ENCODE data around the gene PKN1.
A peak's percentile ranks its signal among the peaks of the same experiment; 100 is the strongest.
"Not testable (repeated sequence)": the region's sequence is repeated elsewhere in the genome, so short reads cannot be mapped to it uniquely, and the experiment has no call there.

PKN1 gene

DNA sequence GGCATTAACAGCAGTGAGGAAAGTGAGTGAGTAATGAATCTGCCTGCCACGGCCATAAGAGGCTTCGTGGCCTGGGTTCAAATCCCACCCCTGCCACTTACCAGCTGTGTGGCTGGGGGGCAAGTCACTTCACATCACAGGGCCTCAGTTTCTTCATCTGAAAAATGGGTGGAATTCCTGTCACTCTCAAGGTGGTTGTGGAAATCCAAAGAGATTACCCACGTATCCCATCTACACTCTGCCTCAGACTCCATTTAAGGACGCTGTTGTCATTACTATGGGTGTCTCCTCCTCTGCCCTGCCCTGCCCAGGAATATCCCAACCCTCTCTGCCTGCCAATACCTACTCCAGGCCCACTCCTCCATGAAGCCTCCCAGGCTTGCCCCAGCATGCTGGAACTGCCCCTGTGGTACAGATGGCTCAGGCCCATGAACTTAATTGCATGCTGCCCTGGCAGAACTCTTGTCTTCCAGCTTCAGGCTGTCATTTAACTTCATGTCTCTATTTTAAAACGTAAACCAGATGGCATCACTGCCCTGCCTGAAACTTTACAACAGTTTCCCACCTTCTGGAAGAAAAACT lies 59.7 kb downstream of the PKN1 start:
- DNase-seq = no peak

DNA sequence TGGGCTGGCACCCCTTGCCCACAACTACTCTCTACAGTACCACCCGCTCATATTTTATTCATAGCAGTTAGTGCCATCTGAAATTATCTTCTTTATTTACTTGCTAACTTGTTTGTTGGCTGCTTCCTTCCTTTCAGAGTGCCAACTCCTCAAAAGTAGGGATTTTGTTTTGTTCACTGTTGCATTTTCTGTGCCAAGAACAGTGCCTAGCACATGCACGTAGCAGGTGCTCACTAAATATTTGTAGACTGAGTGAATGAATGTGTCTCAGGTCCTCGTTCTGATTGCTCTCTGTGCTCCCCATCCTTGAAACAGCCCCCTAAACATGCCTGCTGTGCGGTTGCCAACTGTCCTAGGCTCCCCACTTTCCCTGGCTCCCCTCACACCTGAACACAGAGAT lies 61.3 kb downstream of the PKN1 start:
- DNase-seq = no peak

DNA sequence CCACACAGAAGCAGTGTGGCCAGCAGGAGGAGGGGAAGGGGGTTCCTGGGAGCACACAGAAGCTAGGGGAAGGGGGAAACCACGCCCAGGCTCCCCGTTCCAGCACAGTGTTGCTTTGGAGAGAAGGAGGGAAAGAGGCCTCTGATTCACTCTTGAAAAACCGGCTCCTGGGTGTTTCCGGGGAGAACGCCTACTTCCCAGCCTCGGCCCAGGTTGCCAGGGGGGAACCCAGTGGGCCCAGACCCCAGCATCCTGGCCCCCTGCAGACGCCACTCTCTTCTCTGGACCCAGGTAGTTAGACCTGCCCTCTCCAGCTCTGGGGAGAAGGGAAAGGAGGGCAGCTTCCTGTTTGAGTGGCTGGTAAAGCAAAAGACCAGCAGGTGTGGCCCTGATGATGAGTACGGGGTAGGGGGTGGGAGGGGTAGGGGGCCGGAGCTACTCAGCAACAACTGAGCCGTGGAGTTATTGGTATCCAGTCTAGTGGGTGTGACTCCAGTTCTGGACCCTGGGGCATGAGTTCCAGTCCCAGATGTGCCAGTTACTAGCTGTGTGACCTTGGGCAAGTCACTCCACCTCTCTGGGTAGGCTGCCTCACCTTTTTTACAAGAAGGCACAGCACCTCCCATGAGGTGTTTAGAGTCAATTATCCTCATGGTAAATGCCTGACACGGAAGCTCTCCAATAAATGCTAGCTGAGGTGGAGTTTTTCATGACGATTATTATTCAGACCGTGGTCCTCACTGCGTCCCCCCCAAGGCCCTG lies 62.0 kb downstream of the PKN1 start:
- no peak for DNase-seq

DNA sequence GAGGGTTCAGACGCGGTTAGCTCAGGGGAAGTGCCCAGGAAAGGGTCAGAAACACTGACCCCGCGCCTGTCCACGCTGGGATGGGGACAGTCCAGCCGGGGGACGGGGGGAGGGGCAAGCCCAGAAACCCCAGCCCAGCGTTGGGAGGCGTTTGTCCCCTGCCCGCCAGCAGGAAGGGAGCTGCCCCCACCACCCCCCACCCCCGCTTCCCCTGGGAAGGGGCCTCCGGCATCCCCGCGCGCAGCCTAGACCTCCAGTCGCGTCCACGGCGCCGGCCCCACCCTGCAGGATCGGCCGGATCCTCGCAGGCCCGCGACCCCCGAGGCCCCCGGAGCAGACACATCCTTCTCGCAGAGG lies 62.5 kb downstream of the PKN1 start:
- no peak for DNase-seq

DNA sequence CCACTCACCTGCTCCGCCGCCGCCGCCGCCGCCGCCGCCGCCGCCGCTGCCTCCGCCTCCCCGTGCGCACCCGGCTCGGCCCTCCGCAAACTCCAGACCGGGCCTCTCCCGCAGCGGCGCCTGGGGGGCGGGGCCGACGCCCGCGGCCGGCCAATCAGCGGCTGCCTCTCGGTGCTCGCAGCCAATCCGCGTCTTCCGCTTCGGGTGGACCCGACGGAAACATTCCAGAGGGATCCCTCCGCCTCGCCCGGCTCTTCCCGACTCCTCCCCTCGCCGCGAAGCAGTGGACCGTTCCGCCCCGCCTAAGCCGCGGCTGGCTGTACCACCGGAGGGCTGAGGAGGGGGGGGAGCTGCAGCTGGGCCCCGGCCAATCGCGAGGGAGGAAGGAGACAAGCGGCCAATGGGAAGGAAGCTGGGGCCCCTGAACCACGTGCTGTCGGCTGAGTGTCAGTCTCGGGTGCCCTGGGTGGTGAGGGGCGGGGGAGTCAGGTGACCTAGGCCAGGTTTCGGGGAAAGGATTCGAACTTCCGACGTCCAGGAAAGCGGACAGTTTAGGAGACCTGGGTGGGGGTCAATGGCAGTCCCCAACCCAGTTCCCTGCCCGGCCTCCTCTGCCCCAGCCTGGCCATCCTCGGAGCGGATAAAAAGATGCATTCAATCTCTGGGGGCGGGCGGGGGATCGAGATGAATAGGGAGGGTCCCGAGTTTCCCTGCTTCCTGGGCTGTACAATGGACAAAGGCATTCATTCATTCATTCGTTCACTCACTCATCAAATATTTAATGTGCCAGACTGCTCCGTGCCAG lies 63.1 kb downstream of the PKN1 start, which contains the start of gene GIPC1:
GIPC1 (minus strand) TSS at position 99 of the 805 bp plus-strand sequence. CDS start 13,151 bp downstream, outside the sequence.
- DNase-seq = peak; percentile 98

DNA sequence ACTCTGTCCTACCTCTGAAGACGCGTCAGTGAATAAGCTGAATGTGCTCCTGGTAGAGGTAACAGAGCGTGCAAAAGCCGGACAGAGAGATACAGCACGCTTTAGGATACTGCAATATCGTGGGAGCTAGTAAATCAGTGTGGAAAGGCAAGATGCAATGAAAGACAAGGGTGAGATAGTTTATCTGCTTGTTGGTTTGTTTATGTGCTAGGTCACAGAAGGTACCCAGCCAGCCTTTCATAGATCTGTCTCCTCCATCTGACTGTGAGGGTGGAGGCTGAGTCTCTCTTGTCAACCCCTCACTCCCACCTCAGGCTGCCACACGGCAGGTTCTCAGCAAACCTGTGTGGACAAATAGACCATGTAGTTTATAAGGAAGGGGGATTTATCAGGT lies 63.7 kb downstream of the PKN1 start:
- DNase-seq = no peak

DNA sequence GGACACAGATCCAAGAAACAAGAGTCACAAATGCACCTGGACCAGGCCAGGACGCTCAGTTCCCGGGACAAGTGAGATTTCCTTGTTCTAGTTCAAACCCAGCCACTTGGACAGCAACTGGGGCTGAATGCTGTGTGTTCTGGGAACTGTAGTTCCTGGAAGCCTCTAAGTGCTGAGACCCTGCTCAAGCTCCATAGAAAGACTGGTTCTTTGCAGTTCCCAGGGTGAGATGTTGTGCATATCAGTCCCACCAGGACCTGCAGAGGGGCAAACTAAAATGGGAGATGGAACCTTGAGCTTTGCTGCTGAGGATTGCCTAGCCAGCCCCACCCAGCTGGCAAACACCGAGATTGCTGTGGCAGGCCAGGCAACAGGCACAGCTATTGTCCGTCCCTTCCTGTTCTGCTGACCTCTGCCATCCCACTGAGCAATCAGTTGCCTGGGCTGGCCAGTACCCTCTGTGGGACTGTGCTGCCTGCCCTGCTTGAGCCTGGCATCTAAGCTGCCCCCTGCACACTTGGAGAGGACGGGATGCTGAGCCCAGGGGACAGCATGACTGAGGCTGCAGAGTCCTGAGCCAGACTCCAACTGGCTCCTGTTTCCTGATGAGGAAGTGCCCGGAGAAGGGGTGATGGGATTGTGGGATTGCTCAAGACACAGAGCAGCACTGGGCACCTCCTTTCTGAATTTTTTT lies 64.3 kb downstream of the PKN1 start:
- no peak for DNase-seq

DNA sequence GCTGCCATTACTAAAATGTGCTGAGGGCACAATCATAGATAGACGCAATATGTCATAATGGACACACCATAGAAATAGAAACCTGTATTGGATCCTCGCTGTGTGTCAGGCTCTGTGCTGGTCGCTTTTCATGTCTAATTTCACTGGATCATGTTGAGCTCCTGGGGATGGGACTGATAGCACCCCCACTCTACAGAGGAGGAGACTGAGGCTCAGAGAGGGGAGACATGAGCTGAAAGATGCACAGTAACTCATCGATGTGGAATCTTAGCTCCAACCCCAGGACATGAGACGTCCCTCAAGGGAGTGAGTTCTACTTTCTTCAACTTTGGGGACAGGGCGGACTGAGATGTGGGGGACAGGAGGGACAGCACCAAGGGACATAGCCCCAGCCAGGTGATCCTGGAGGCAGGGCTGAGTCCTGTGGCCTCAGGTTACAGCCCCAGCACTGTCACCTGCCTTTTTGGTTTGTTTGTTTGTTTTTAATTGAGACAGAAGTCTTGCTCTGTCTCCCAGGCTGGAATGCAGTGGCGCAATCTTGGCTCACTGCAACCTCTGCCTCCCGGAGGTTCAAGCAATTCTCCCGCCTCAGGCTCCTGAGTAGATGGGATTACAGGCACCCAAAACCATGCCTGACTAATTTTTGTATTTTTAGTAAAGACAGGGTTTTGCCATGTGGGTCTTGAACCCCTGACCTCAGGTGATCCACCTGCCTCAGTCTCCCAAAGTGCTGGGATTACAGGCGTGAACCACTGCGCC lies 69.4 kb downstream of the PKN1 start:
- no peak for DNase-seq

DNA sequence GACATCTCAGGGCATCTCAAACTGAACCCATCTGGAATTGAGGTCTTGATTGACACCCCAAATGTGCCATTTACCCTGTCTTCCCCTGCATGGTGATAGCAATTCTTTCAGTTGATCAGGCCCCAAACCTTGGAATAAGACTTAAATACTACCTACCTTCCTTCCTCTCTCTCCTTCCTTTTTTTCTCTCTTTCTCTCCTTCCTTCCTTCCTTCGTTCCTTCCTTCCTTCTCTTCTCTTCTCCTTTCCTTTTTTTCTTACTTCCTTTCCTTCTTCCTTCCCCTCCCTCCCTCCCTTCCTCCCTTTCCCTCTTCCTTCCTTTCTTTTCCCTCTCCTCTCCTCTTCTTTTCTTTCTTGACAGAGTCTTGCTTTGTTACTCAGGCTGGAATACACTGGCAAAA lies 70.2 kb downstream of the PKN1 start:
- DNase-seq = no peak

DNA sequence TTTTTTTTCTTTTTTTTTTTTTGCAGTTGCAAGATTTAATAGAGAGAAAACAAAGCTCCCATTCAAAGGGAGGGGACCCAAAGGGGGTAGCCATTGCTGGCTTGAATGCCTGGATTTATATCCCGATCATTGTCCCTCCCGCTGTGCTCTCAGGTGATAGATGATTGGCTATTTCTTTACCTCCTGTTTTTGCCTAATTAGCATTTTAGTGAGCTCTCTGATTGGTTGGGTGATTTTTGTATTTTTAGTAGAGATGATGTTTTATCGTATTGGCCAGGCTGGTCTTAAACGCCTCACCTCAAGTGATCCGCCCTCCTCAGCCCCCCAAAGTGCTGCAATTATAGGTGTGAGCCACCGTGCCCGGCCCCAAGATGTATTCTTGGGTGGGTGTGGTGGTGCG lies 71.5 kb downstream of the PKN1 start:
- not testable (repeated sequence) for DNase-seq

DNA sequence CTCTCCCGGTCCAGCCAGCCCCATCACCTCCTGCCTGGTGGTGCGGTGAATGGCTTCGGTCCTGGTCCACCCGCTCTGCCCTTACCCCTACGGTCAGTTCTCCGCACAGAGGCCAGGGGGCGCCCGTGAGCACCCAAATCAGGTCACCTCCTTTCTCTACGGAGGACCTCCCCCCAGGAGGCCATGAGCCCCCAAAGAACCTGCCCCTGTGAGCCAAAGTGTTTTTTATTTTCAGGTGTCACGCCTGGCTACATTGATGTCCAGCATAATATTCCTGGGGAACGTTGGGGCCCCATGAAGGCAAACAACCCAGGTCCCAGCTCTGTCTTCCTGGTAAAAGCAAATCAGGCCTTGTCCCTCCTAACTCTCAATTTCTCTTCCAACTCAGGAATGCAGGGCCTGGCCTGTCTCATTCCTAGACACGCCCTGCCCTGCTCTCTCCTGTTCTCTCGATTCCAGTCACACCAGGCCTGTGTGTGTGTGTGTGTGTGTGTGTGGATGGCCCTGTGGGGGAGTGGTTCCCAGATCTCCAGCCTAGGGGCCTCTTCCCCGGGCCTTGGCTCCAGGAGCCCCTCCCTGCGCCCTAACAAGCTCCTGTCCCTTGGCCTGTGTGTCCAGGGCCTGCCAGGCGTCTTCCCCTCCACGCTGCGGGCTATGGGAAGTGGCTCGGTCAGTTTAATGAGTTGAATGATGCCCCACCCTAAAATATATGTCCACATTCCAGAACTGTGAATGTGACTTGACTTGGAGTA lies 72.6 kb downstream of the PKN1 start:
- DNase-seq = no peak

DNA sequence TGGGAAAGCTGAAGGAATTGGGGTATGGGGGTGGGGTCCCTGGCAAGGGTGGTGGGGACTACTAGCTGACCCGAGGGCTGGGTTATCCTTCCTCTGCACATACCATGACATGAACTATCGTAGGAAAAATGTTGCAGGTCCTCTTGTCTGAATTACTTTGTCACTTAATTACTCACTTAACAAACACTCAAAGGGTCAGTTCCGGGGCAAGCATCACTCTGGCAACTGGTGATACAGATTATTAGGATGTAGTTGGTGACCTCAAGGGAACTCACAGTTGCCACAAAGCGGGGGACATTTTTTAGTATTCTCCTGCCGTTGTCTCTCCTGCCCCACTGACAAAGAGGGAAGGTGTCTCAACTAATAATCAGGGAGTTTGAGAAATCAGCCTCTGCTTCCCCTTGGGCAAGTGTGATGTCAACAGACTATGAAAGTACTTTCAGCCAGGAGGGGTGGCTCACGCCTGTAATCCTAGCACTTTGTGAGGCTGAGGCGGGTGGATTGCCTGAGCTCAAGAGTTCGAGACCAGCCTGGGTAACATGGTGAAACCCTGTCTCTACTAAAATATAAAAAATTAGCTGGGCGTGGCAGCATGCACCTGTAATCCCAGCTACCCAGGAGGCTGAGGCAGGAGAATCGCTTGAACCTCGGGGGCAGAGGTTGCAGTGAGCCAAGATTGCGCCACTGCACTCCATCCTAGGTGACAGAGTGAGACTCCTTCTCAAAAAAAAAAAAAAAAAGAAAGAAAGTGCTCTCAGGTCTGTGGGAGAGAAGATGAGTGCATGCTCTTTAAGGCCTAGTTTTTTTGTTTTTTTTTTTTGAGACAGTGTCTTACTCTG lies 74.8 kb downstream of the PKN1 start:
- DNase-seq = no peak

DNA sequence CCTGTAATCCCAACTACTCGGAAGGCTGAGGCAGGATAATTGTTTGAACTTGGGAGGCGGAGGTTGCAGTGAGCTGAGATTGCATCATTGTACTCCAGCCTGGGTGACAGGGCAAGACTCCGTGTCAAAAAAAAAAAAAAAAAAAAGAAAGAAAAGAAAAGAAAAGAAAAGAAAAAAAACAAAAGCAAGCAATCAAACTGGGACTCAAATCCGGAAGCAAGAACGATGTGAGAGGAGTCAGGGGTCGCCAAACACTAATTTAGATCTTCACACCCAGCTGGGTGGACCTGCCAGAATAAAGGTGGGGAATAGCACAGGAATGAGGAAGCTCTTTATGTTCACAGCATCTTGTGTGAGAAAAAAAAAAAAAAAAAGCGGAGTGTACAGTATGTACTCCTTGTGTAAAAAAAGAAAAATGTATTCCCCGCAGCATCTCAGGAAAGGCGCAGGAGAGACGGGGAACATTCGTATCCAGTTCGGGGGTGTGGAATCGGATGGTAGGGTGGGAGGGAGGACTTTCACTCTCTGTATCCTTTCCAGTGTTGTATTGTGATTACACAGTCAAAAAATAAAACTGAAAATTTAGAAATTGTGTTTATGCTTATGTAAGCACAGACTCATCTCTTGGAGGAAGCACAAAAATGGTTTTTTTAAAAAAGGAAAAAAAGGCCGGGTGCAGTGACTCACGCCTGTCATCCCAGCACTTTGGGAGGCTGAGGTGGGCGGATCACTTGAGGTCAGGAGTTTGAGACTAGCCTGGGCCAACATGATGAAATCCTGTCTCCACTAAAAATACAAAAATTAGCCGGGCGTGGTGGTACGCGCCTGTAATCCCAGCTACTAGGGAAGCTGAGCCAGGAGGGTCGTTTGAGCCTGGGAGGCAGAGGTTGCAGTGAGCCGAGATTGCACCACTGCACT lies 77.5 kb downstream of the PKN1 start:
- DNase-seq = no peak

DNA sequence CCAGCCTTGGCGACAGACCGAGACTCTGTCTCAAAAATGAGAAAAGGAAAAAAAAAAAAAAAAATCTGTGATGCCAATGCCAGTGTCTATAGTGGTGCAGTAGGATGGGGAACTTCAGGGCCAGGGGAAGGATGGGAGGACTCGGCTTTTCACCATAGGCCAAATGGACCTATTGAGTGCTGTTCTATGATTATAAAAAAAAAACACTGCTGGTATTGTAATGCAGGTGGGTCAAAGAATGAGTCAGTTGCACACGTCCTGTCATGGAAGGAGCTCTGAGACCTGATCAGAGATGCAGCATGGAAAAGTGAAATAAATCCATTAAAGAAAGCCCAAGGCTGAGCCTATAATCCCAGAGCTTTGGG lies 78.1 kb downstream of the PKN1 start:
- DNase-seq = no peak

DNA sequence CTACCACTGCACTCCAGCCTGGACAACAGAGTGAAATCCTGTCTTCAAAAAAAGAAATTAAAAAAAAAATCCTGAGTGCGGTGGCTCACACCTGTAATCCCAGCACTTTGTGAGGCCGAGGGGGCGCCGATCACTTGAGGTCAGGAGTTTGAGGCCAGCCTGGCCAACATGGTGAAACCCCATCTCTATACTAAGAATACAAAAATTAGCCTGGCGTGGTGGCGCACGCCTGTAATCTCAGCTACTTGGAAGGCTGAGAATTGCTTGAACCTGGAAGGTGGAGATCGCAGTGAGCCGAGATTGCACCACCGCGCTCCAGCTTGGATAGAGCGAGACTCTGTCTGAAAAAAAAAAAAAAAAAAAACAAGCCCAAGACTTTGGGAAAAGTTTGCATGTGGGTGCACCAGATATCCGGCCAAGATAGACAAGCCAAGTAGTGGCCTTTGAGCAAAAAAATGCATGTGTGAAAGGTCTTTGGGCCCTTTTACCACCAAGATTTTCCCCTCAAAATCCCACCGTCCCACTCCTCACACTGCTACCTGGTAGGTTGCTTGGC lies 79.4 kb downstream of the PKN1 start:
- no peak for DNase-seq

DNA sequence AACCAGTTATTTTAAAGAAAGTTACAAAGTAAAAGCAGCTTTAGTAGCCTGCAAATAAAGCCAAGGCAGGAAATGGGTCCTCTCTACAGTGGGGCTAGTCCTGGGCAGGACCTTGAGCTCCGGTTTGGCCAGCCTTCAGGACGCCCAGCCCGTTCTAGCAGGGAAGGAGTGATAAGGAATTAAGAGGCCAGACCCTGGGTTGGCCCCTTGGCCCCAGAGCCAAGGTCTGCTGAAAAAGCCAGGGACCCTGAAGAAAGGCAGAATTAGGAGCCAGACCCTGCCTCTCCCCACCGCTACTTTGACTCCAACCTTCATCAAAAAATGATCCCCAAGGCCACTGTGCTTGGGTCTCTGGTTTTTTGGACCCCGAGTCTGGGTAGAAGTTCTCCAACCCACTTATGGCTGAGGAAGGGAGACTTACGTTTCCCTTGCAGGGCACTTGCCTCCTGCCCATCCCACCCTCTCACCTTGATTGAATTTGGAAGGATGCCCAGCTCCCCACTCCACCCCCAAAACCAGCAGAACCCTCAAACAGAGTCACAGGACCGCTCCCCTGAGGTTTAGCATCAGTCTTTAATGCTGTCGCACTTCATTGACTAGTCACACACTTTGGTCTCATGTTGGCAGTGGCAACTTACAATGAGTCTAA lies 81.2 kb downstream of the PKN1 start:
- DNase-seq = peak; percentile 63

DNA sequence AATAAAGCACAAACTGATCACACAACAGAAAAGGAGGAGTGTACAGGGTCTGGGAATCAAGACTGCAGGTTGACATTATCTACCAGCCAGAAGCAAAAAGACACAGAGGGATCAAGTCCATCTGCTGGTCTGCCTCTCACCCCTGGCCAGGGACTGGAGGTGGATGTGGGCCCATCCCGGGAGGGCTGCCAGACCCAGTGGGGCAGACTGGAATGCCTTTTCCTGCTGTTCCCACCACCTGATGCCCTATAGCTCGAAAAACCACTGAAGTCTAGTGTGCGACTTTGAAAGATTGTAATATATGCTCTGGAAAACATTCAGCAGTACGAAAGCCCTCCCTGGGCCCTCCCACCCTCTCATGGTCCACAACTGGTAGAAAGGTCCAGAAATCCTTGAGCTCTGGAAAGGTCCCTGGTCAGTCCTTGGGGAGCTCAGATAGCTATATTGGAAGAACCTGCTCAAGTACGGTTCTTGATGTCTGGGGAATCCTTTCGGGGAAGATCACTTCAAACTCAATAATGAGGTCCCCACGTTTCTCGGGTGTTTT lies 82.5 kb downstream of the PKN1 start:
- no peak for DNase-seq

DNA sequence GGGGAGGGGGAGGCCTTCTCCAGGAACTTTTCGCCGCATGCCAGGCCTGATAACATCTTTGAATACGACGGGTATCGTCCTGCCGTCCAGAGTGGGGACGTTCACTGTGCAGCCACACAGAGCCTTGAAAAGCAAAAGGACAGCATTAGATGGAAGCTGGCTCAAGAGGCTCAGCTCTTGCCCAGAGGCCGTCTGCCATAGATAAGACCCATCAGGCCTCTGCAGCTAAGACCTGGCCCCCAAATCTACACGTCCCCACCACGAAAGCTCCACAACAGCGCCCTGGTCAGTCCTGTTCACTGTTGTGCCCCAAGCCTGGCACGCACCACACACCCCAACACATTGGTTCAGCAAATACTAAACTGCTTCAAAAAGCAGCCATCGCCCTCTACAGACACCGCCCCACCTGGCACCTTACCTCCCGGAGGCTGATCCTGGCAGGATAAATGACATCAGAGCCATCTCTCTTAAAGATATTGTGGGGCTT lies 83.0 kb downstream of the PKN1 start:
- no peak for DNase-seq

Data from DMS79 (cell line).